Stimulated activated CD8-positive, alpha-beta memory T cell treated with anti-CD3 and anti-CD28 coated beads, Interleukin-12 subunit alpha, Interleukin-12 subunit beta, amount 100 ng/mL, for 4 hours (primary cell): ENCODE data around the gene KIF25.
"Not testable (repeated sequence)": the region's sequence is repeated elsewhere in the genome, so short reads cannot be mapped to it uniquely, and the experiment has no call there.

Experiments used
- DNase-seq: peaks from one replicate; pipeline ENCODE4 v3.0.0-alpha.2; 2020; ENCODE audit warnings: low read depth

KIF25 gene

DNA sequence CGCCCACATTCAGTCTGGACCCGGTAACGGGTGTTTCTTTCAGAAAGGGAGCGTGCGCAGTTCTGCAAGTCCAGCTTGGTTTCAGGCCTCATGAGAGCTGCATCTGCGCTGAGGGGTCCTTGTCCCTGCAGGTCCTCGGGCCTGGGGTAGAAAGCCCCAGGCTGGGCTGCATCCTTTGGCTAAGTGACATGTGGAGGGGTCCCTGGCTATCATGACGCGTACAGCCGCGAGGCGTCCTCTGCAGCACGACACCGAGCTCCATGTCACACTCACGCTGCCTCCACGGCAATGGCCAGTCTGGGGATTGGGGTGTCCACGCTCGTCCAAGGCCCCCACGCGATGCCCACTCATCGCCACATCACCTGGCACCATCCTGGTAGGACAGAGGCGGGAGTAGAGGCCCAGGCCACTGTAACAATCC is 1.7 kb upstream of the KIF25 start:
- no peak for DNase-seq

DNA sequence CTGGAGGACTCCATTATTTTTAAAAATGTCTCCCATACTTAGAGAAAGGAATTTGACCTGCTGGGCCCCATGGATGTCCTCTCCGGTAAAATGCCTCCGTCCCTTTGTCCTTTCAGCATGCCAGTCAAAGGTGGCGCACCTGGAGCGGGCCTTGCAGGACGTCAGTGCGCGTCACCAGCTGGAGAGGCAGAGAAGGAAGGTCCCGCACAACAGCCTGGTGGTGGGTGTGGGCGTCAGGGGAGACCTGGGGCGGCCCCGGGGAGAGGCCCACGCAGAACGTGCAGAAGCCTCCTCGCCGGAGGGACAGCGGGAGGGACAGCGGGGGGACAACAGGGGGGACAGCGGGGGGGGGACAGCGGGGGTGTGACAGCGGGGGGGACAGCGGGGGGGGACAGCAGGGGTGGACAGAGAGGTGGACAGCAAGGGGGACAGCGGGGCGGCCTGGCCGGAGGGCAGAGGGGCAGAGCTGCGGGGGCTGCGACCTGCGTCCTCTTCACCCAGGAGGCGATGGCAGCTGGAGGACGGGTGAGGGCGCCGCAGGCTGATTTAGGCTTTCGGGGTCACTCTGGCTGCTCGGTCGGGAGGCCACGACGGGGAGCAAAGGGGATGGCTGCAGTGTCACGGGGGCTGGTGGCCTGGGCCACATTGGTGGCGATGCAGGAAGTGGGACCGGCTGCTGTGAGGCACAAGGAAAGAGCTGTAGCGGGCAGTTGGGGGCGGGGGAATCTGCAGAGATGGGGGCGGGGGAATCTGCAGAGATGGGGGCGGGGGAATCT is 859 bp upstream of the KIF25 start:
- no peak for DNase-seq

DNA sequence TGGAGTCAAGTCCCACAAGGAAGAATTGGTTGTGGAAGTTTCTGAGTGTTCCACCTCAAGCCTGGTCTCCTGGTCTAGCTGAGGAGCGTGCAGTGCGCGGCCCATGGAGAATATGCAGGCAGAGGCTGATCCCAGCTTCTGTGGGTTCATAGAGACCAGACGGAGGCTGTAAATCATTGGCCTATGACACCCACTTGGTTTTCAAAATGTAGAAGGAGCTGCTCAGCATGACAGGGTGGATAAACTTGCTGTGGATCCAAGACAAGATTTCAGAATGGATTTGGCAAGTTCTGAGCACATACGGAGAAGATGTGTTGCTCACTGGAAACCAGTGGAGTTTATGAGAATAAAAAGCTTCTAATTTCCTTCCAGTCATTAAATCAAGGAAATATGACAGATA is 744 bp downstream of the KIF25 start:
- no peak for DNase-seq

GRCh38 chr6:168000198-168001028 is 2.9 kb downstream of the KIF25 start:
- DNase-seq: no peak

DNA sequence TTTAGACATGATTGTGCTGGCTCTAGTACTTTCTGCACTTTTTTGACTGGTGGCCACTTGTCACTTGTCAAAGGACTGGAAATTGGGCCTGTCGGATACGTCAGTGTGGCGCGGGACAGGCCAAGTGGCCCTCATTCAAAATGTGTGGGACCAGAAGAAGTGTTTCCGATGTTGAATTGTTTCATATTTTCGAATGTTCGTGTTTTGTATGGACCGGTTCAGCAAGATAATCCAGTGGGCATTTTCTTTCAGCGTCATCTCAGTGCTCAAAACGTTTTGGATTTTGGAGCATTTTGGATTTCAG is 3.5 kb downstream of the KIF25 start:
- DNase-seq: no peak

GRCh38 chr6:168001514-168001913 is 4.0 kb downstream of the KIF25 start:
- DNase-seq: not testable (repeated sequence)

- no peak for DNase-seq
Measured at GRCh38 chr6:168002804-168003203, 5.3 kb downstream of the KIF25 start.

GRCh38 chr6:168004023-168004422 is 6.6 kb downstream of the KIF25 start:
- DNase-seq: no peak

- DNase-seq: no peak
Measured at GRCh38 chr6:168004945-168005344, 7.5 kb downstream of the KIF25 start.

- DNase-seq: no peak
Measured at GRCh38 chr6:168005796-168006195, 8.3 kb downstream of the KIF25 start.

DNA sequence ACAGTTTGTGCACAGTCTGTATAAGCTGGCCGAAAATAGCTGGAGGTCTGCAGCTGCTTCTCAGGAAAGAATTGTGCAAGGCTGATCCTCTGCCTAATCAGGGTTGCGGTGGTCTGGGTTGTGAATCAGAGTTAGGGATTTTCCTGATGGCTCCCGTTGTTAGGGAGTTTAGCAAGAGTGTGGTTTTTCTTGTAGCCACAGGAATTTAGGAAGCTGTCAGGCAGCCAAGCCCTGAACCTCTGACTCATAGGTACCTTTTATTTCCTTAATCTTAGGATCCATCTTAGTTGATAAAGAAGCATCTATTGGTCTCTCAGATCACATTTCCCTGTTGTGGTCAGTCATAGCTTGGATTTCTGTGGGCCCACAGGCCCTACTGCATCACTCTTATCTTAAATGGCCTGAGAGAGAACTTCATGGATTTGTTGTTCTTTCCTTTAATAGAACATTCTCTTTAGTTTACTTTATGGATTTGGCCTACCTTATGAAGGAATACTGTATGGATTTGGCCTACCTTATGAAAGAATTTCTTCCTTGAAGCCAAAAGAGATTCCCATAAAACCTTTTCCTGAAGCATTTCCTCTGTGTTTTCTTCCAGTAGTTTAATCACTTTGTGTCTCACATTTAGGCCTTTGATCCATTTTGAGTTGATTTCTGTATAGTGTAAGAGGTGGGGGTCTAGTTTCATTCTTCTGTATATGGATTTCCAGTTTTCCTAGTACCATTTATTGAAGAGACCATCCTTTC is 10.3 kb downstream of the KIF25 start:
- no peak for DNase-seq

- DNase-seq: no peak
Measured at GRCh38 chr6:168009331-168009730, 11.9 kb downstream of the KIF25 start.

GRCh38 chr6:168011291-168011690 is 13.8 kb downstream of the KIF25 start:
- DNase-seq: no peak

- DNase-seq: no peak
Measured at GRCh38 chr6:168012431-168013249, 15.2 kb downstream of the KIF25 start.

DNA sequence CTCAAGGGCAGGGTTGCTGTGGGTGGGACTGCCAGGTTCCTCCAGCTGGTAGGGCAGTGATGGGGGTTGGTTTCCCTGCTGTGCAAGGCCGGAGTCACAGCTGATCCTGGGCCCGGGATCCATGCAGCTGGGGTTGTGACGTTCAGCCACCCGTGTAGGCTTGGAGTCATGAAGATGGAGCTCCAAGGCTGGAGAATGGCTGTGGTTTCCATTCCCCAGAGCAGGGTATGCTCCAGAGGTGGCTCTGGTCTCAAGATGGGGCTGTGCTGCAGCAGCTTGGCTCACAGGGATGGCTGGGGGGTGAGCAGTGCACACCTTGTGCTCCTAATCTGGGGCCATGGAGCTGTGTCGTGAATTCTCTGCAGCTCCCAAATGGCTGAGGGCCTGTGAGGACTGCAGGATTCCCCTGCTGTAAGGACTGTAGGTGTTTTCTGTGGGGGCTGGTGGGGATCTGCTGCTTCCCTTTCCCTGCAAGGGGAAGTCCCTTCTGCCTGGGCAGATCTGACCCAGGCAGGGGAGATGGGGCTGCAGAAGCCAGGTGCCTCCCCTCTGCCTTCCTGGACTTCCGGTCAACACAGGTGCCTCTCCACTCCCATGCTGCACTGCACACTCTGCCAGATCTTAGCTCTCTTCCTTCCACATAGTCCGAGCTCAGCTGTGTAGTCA is 15.9 kb downstream of the KIF25 start:
- no peak for DNase-seq

DNA sequence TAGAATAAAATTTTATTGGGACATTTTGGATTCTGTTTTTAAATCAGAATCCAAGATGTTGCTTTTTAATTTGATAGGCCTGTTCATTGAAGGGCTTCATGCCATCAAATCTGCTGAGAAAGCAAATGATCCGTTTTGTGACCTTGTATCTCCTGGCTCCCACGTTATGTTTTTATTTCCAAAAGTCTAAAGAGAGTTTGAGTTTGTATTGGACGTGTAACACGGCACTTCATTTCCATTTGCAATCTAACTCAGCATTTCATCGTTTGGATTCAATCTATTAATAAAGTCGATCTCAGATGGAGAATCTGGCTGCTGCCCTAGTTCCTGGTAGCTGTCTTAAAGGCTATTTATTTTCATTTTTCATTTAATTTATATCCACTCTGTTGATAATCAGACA is 17.0 kb downstream of the KIF25 start:
- no peak for DNase-seq

DNA sequence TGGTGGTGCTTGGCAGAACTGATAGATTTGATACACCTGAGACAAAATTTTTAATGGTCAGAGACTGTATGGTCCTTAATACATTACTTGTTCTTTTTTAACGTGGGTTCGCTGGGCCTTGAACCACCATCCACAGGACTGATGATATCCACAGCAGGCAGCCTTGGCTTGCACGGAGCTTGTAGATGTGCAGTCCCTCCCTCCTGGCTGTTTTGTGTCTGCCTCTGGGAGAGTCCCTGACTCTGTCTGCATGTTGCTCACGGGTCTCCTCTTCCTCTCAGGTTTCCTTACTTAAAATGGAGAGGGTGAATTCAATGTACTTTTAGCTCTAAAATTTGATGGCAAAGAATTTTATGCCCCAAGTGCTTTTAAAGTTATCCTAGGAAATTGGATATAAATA is 17.5 kb downstream of the KIF25 start:
- no peak for DNase-seq

GRCh38 chr6:168015482-168016175 is 18.2 kb downstream of the KIF25 start:
- DNase-seq: no peak

DNA sequence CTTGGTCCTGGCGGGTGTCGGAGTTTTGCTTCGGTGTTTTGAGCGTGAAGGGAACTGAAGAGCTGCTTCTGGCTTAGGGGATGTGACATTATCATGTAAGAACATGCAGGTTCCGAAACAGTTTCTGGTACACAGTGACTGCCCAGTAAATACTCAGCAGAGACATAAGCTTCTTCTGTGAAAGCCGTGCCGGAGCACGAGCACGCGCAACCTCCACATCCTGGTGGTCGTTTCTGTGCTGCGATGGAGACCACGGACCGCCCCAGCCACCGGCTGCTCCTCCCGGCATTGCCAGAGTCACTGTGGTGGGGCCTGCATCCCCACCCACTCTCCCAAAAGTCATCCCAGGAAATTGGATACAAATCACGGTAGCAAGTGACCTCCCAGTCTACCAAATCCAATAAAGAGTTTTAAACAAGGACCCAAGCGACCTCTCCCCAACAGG is 18.7 kb downstream of the KIF25 start:
- DNase-seq: no peak

GRCh38 chr6:168016721-168017525 is 19.5 kb downstream of the KIF25 start:
- DNase-seq: no peak
